ENCODE results near the gene CAPZB. TPM values are rescaled to one million over a fixed set of nuclear protein-coding genes. Genes with fewer than 3 reads are reported as not detected.

The CAPZB gene
- total and polyA plus RNA-seq, 2 experiments from 2014 or later = 229 to 494 TPM

DNA sequence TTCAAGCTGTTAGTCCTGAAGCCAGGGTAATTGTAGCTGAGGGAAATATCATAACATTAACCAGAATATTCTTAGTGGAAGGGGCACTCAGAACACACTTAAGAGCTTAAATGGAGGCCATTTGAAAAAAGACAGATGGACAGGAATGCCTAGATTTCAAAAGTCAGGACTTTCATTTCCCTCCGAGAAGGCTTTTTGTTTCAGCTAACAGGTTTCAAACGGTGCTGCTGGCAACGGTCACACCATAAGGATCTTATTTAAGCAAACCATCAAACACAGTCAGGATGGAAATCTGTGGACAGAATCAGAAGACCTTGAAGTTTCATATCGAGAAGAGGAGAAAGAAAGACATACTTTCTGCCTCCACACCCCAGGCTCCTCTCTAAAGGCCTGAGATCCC lies 103.1 kb downstream of the CAPZB start:
- 40 to 45% methylated on average over 4 of the region's 4 CpGs for WGBS, 2 experiments (ENCODE audit: low coverage in 1 of 2, low lambda C conversion rate in 2 of 2, missing lambda C conversion rate in 2 of 2)
- Histone ChIP-seq H3K36me3 (ENCODE audit: low read depth) (peaks cover 34% of the 10 kb centered on the region), H3F3A (ENCODE audit: insufficient read depth) (peaks cover 27% of the 10 kb centered on the region), H3K4me2 (ENCODE audit: unreplicated experiment) (no peak overlapping the region), H3K79me2 (ENCODE audit: insufficient read depth) (peaks cover 97% of the 10 kb centered on the region), H3K9ac (no peak overlapping the region), H2AFZ (no peak overlapping the region), H3K27me3 (replicated peaks; ENCODE audit: insufficient read depth) (no peaks in the 10 kb centered on the region), H3K9me2 (ENCODE audit: insufficient read depth) (no peaks in the 10 kb centered on the region), H3K4me1 (ENCODE audit: insufficient read depth) (peaks cover 27% of the 10 kb centered on the region), H3K9me3 (ENCODE audit: low read depth) (no peaks in the 10 kb centered on the region), H4K20me1 (ENCODE audit: insufficient read depth) (no peaks in the 10 kb centered on the region), H3K4me3 (no peak overlapping the region), H3K27ac (no peak overlapping the region)
- in situ Hi-C loops (cut with MboI) = no loop called here
- no peak for TF ChIP-seq EZH2 (IDR thresholded peaks at IDR 0.05; ENCODE audit: insufficient read depth, poor library complexity, severe bottlenecking)
- no peak for TF ChIP-seq EZH2phosphoT487 (IDR thresholded peaks at IDR 0.05; ENCODE audit: insufficient read depth, low read depth)
- DNase-seq = no peak

GRCh38 chr1:19381261-19381660 lies 104.1 kb downstream of the CAPZB start:
- no peak overlapping the region for H3K4me3 ChIP-seq
- H3K36me3 ChIP-seq (ENCODE audit: low read depth) = peaks cover 41% of the 10 kb centered on the region
- DNase-seq = no peak
- peaks cover 21% of the 10 kb centered on the region for H3K4me1 ChIP-seq (ENCODE audit: insufficient read depth)
- H2AFZ ChIP-seq = no peak overlapping the region
- no peak overlapping the region for H3K9ac ChIP-seq
- 66% methylated on average over 6 of the region's 6 CpGs for WGBS, 2 experiments (ENCODE audit: low coverage in 1 of 2, low lambda C conversion rate in 2 of 2, missing lambda C conversion rate in 2 of 2)
- in situ Hi-C loops (cut with MboI) = no loop called here
- H3F3A ChIP-seq (ENCODE audit: insufficient read depth) = peaks cover 19% of the 10 kb centered on the region
- no peaks in the 10 kb centered on the region for H3K9me3 ChIP-seq (ENCODE audit: low read depth)
- no peaks in the 10 kb centered on the region for H4K20me1 ChIP-seq (ENCODE audit: insufficient read depth)
- peaks cover 97% of the 10 kb centered on the region for H3K79me2 ChIP-seq (ENCODE audit: insufficient read depth)
- H3K27ac ChIP-seq = no peak overlapping the region
- TF ChIP-seq EZH2phosphoT487 (IDR thresholded peaks at IDR 0.05; ENCODE audit: insufficient read depth, low read depth) = no peak
- no peak for TF ChIP-seq EZH2 (IDR thresholded peaks at IDR 0.05; ENCODE audit: insufficient read depth, poor library complexity, severe bottlenecking)
- no peaks in the 10 kb centered on the region for H3K9me2 ChIP-seq (ENCODE audit: insufficient read depth)
- H3K4me2 ChIP-seq (ENCODE audit: unreplicated experiment) = no peak overlapping the region
- H3K27me3 ChIP-seq (replicated peaks; ENCODE audit: insufficient read depth) = no peaks in the 10 kb centered on the region

- Histone ChIP-seq H3K9me2 (ENCODE audit: insufficient read depth) (no peaks in the 10 kb centered on the region), H3K4me1 (ENCODE audit: insufficient read depth) (peaks cover 8% of the 10 kb centered on the region), H3K27ac (no peak overlapping the region), H2AFZ (no peak overlapping the region), H4K20me1 (ENCODE audit: insufficient read depth) (no peaks in the 10 kb centered on the region), H3K4me3 (no peak overlapping the region), H3K9ac (no peak overlapping the region), H3K27me3 (replicated peaks; ENCODE audit: insufficient read depth) (no peaks in the 10 kb centered on the region), H3K9me3 (ENCODE audit: low read depth) (no peaks in the 10 kb centered on the region), H3F3A (ENCODE audit: insufficient read depth) (peaks cover 8% of the 10 kb centered on the region), H3K36me3 (ENCODE audit: low read depth) (peaks cover 34% of the 10 kb centered on the region), H3K4me2 (ENCODE audit: unreplicated experiment) (no peak overlapping the region), H3K79me2 (ENCODE audit: insufficient read depth) (peaks cover 99% of the 10 kb centered on the region)
- DNase-seq = no peak
- 86 to 89% methylated on average over 17 of the region's 17 CpGs for WGBS, 2 experiments (ENCODE audit: low coverage in 1 of 2, low lambda C conversion rate in 2 of 2, missing lambda C conversion rate in 2 of 2)
- TF ChIP-seq EZH2phosphoT487 (IDR thresholded peaks at IDR 0.05; ENCODE audit: insufficient read depth, low read depth) (no peak), EZH2 (IDR thresholded peaks at IDR 0.05; ENCODE audit: insufficient read depth, poor library complexity, severe bottlenecking) (no peak)
- in situ Hi-C loops (cut with MboI) = no loop called here
These were observed 107.3 kb downstream of the CAPZB start for GRCh38 chr1:19377812-19378718.

- in situ Hi-C loops (cut with MboI) = no loop called here
- Histone ChIP-seq H3K4me1 (ENCODE audit: insufficient read depth) (peaks cover 21% of the 10 kb centered on the region), H3K9me2 (ENCODE audit: insufficient read depth) (no peaks in the 10 kb centered on the region), H3K36me3 (ENCODE audit: low read depth) (peaks cover 34% of the 10 kb centered on the region), H3F3A (ENCODE audit: insufficient read depth) (peaks cover 19% of the 10 kb centered on the region), H2AFZ (no peak overlapping the region), H4K20me1 (ENCODE audit: insufficient read depth) (no peaks in the 10 kb centered on the region), H3K4me3 (no peak overlapping the region), H3K4me2 (ENCODE audit: unreplicated experiment) (no peak overlapping the region), H3K27me3 (replicated peaks; ENCODE audit: insufficient read depth) (no peaks in the 10 kb centered on the region), H3K27ac (no peak overlapping the region), H3K9me3 (ENCODE audit: low read depth) (no peaks in the 10 kb centered on the region), H3K9ac (no peak overlapping the region), H3K79me2 (ENCODE audit: insufficient read depth) (peaks cover 97% of the 10 kb centered on the region)
- no peak for DNase-seq
- 98 to 99% methylated on average over 7 of the region's 7 CpGs for WGBS, 2 experiments (ENCODE audit: low coverage in 1 of 2, low lambda C conversion rate in 2 of 2, missing lambda C conversion rate in 2 of 2)
- TF ChIP-seq EZH2 (IDR thresholded peaks at IDR 0.05; ENCODE audit: insufficient read depth, poor library complexity, severe bottlenecking) (no peak), EZH2phosphoT487 (IDR thresholded peaks at IDR 0.05; ENCODE audit: insufficient read depth, low read depth) (no peak)
These were observed 108.6 kb downstream of the CAPZB start for GRCh38 chr1:19376428-19377372.
